ENCODE data around the gene COPS6. TPM values are rescaled to one million over a fixed set of nuclear protein-coding genes. Genes with fewer than 3 reads are reported as not detected.

COPS6 gene
- total RNA-seq, 1 experiment from 2014 or later: 182 TPM

DNA sequence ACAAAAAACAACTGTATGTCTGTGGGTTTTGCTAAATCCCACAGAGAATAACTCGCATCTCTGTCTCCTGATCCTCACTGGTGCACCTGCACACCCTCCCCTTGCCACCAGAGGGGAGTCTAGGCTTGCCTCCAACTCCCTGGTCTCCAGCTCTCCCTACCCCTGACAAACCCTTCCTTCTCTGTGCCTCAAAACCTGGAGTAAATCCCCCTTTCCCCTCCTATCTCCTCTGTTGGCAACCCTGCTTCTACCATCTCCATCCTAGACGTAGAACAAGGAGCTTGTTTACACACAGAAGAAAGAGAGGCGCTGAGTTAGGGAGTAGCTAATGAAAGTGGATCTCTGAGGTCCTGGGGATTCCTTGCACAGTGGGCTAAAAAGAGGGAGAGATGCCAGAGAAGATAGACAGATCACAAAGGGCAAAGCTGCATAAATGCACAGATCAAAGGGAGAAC is 44.0 kb downstream of the COPS6 start:
- peak; percentile 74 for DNase-seq (ENCODE audit: low read depth, low spot score)
- Histone ChIP-seq H3K4me1 (ENCODE audit: control insufficient read depth, insufficient read depth, low read length) (0 out of 2 replicates have a peak, but pooled peaks cover 7% of the 10 kb centered on the region), H3K4me3 (ENCODE audit: low read depth in 2 of 2, low read length in 2 of 2) (no peak overlapping the region), H3K9me3 (ENCODE audit: control insufficient read depth, insufficient read depth, low read depth, low read length) (no peaks in the 10 kb centered on the region), H3K27me3 (ENCODE audit: control insufficient read depth, insufficient read depth, low read length) (no peaks in the 10 kb centered on the region), H3K36me3 (ENCODE audit: control insufficient read depth, insufficient read depth, low read length) (no peaks in the 10 kb centered on the region), H3K27ac (ENCODE audit: low read length) (no peak overlapping the region)
- peak; percentile 88 for ATAC-seq
- intact Hi-C loops (cut with micrococcal nuclease; ENCODE audit: unreplicated experiment) (loop anchor here (5.0 kb wide), 1 partner anchor 85 kb away; the partner anchor contains the start of gene PVRIG), in situ Hi-C loops (cut with HindIII; ENCODE audit: low pct_unique_long_range_greater_than_20kb, low sequenced_read_pairs) (no loop called here)
- TF ChIP-seq, protein P1, sequence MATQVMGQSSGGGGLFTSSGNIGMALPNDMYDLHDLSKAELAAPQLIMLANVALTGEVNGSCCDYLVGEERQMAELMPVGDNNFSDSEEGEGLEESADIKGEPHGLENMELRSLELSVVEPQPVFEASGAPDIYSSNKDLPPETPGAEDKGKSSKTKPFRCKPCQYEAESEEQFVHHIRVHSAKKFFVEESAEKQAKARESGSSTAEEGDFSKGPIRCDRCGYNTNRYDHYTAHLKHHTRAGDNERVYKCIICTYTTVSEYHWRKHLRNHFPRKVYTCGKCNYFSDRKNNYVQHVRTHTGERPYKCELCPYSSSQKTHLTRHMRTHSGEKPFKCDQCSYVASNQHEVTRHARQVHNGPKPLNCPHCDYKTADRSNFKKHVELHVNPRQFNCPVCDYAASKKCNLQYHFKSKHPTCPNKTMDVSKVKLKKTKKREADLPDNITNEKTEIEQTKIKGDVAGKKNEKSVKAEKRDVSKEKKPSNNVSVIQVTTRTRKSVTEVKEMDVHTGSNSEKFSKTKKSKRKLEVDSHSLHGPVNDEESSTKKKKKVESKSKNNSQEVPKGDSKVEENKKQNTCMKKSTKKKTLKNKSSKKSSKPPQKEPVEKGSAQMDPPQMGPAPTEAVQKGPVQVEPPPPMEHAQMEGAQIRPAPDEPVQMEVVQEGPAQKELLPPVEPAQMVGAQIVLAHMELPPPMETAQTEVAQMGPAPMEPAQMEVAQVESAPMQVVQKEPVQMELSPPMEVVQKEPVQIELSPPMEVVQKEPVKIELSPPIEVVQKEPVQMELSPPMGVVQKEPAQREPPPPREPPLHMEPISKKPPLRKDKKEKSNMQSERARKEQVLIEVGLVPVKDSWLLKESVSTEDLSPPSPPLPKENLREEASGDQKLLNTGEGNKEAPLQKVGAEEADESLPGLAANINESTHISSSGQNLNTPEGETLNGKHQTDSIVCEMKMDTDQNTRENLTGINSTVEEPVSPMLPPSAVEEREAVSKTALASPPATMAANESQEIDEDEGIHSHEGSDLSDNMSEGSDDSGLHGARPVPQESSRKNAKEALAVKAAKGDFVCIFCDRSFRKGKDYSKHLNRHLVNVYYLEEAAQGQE (IDR thresholded peaks at IDR 0.05; ENCODE audit: insufficient read depth in 1 of 2, low read depth in 2 of 2, low read length in 1 of 2): no peak
- TF ChIP-seq, protein P2, sequence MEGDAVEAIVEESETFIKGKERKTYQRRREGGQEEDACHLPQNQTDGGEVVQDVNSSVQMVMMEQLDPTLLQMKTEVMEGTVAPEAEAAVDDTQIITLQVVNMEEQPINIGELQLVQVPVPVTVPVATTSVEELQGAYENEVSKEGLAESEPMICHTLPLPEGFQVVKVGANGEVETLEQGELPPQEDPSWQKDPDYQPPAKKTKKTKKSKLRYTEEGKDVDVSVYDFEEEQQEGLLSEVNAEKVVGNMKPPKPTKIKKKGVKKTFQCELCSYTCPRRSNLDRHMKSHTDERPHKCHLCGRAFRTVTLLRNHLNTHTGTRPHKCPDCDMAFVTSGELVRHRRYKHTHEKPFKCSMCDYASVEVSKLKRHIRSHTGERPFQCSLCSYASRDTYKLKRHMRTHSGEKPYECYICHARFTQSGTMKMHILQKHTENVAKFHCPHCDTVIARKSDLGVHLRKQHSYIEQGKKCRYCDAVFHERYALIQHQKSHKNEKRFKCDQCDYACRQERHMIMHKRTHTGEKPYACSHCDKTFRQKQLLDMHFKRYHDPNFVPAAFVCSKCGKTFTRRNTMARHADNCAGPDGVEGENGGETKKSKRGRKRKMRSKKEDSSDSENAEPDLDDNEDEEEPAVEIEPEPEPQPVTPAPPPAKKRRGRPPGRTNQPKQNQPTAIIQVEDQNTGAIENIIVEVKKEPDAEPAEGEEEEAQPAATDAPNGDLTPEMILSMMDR (IDR thresholded peaks at IDR 0.05): peak; percentile 96
- ChIA-PET POLR2A (no interaction called here), CTCF (interaction anchor here (0.5 to 1.2 kb wide), 8 partner anchors 12 to 213 kb away, joined by 3 to 16 read pairs (median 4); no protein-coding TSS in a partner anchor)
- BruUV-seq (replicated peaks): no TSS peak

GRCh38 chr7:100137851-100138760 is 49.3 kb downstream of the COPS6 start:
- in situ Hi-C loops (cut with HindIII; ENCODE audit: low pct_unique_long_range_greater_than_20kb, low sequenced_read_pairs): no loop called here
- ChIA-PET POLR2A (no interaction called here), CTCF (interaction anchor here (0.8 kb wide), 1 partner anchor 10 kb away, joined by 4 read pairs; no protein-coding TSS in a partner anchor)
- Histone ChIP-seq H3K36me3 (ENCODE audit: control insufficient read depth, insufficient read depth, low read length) (no peaks in the 10 kb centered on the region), H3K27me3 (ENCODE audit: control insufficient read depth, insufficient read depth, low read length) (no peaks in the 10 kb centered on the region), H3K9me3 (ENCODE audit: control insufficient read depth, insufficient read depth, low read depth, low read length) (no peaks in the 10 kb centered on the region), H3K4me3 (ENCODE audit: low read depth in 2 of 2, low read length in 2 of 2) (no peak overlapping the region), H3K27ac (ENCODE audit: low read length) (no peak overlapping the region), H3K4me1 (ENCODE audit: control insufficient read depth, insufficient read depth, low read length) (no peaks in the 10 kb centered on the region)
- TF ChIP-seq POLR2AphosphoS5 (IDR thresholded peaks at IDR 0.05; ENCODE audit: low read depth, low read length) (no peak), SIN3A (IDR thresholded peaks at IDR 0.05; ENCODE audit: borderline replicate concordance, insufficient read depth, low read depth, low read length) (no peak)
- TF ChIP-seq, protein P1 (IDR thresholded peaks at IDR 0.05; ENCODE audit: insufficient read depth in 1 of 2, low read depth in 2 of 2, low read length in 1 of 2): no peak
- intact Hi-C loops (cut with micrococcal nuclease; ENCODE audit: unreplicated experiment): no loop called here
- no TSS peak for BruUV-seq (replicated peaks)
- DNase-seq (ENCODE audit: low read depth, low spot score) (no peak), ATAC-seq (no peak)
